T-helper 1 cell treated with Interleukin-12 subunit alpha and Interleukin-12 subunit beta and Interleukin-4 antibody, amounts not matched to agents 30 μg/mL and 1 μg/mL, for 36 hours (primary cell): ENCODE results near the gene PAK4.

Source experiments
- H3K27ac Mint-ChIP-seq: one replicate; pipeline ENCODE4 v1.8.0; 2021; ENCODE audit warnings: mild to moderate bottlenecking, mixed read lengths
- H3K27me3 Mint-ChIP-seq: one replicate; pipeline ENCODE4 v1.8.0; 2021; ENCODE audit warnings: low read depth, mixed read lengths
- H3K36me3 Mint-ChIP-seq: one replicate; pipeline ENCODE4 v1.8.0; 2021; ENCODE audit warnings: low read depth, mixed read lengths
- H3K4me1 Mint-ChIP-seq: one replicate; pipeline ENCODE4 v1.8.0; 2021; ENCODE audit warnings: low read depth, mixed read lengths
- H3K4me3 Mint-ChIP-seq: one replicate; pipeline ENCODE4 v1.8.0; 2021; ENCODE audit warnings: mild to moderate bottlenecking, moderate library complexity, mixed read lengths
- H3K9me3 Mint-ChIP-seq: one replicate; pipeline ENCODE4 v1.8.0; 2021; ENCODE audit warnings: mixed read lengths

The PAK4 gene

GRCh38 chr19:39178296-39179006 is 52.9 kb downstream of the PAK4 start:
- Mint-ChIP-seq H3K4me1 (no peaks in the 10 kb centered on the region), H3K36me3 (no peaks in the 10 kb centered on the region), H3K4me3 (no peak overlapping the region), H3K9me3 (no peaks in the 10 kb centered on the region), H3K27me3 (no peaks in the 10 kb centered on the region), H3K27ac (no peak overlapping the region)

GRCh38 chr19:39179754-39180153 is 54.2 kb downstream of the PAK4 start:
- Mint-ChIP-seq H3K4me3 (no peak overlapping the region), H3K9me3 (no peaks in the 10 kb centered on the region), H3K27me3 (no peaks in the 10 kb centered on the region), H3K27ac (no peak overlapping the region), H3K4me1 (no peaks in the 10 kb centered on the region), H3K36me3 (no peaks in the 10 kb centered on the region)

GRCh38 chr19:39180749-39181148 is 55.2 kb downstream of the PAK4 start:
- no peaks in the 10 kb centered on the region for H3K9me3 Mint-ChIP-seq
- no peak overlapping the region for H3K27ac Mint-ChIP-seq
- no peaks in the 10 kb centered on the region for H3K36me3 Mint-ChIP-seq
- H3K4me1 Mint-ChIP-seq = no peaks in the 10 kb centered on the region
- H3K4me3 Mint-ChIP-seq = no peak overlapping the region
- H3K27me3 Mint-ChIP-seq = no peaks in the 10 kb centered on the region

GRCh38 chr19:39181500-39182173 is 56.1 kb downstream of the PAK4 start:
- no peak overlapping the region for H3K4me3 Mint-ChIP-seq
- H3K9me3 Mint-ChIP-seq = no peaks in the 10 kb centered on the region
- no peaks in the 10 kb centered on the region for H3K36me3 Mint-ChIP-seq
- no peak overlapping the region for H3K27ac Mint-ChIP-seq
- no peaks in the 10 kb centered on the region for H3K4me1 Mint-ChIP-seq
- no peaks in the 10 kb centered on the region for H3K27me3 Mint-ChIP-seq

GRCh38 chr19:39182174-39182505 is 56.6 kb downstream of the PAK4 start:
- no peak overlapping the region for H3K27ac Mint-ChIP-seq
- no peak overlapping the region for H3K4me3 Mint-ChIP-seq
- H3K27me3 Mint-ChIP-seq = no peaks in the 10 kb centered on the region
- H3K4me1 Mint-ChIP-seq = no peaks in the 10 kb centered on the region
- no peaks in the 10 kb centered on the region for H3K9me3 Mint-ChIP-seq
- H3K36me3 Mint-ChIP-seq = no peaks in the 10 kb centered on the region

GRCh38 chr19:39183104-39183503 is 57.5 kb downstream of the PAK4 start:
- no peak overlapping the region for H3K4me3 Mint-ChIP-seq
- no peaks in the 10 kb centered on the region for H3K9me3 Mint-ChIP-seq
- no peaks in the 10 kb centered on the region for H3K4me1 Mint-ChIP-seq
- H3K36me3 Mint-ChIP-seq = no peaks in the 10 kb centered on the region
- H3K27ac Mint-ChIP-seq = no peak overlapping the region
- H3K27me3 Mint-ChIP-seq = no peaks in the 10 kb centered on the region

GRCh38 chr19:39186391-39186790 is 60.8 kb downstream of the PAK4 start:
- Mint-ChIP-seq H3K27ac (no peak overlapping the region), H3K36me3 (no peaks in the 10 kb centered on the region), H3K27me3 (no peaks in the 10 kb centered on the region)

GRCh38 chr19:39187552-39187943 is 62.0 kb downstream of the PAK4 start:
- Mint-ChIP-seq H3K4me1 (no peaks in the 10 kb centered on the region), H3K27ac (no peak overlapping the region), H3K27me3 (no peaks in the 10 kb centered on the region), H3K36me3 (no peaks in the 10 kb centered on the region), H3K9me3 (no peaks in the 10 kb centered on the region), H3K4me3 (no peak overlapping the region)

More at GRCh38 chr19:39186391-39186790, 60.8 kb downstream of the PAK4 start:
- no peaks in the 10 kb centered on the region for H3K9me3 Mint-ChIP-seq
- H3K4me3 Mint-ChIP-seq = no peak overlapping the region
- no peaks in the 10 kb centered on the region for H3K4me1 Mint-ChIP-seq

- Mint-ChIP-seq H3K36me3 (no peaks in the 10 kb centered on the region), H3K27me3 (peaks cover 5% of the 10 kb centered on the region)
Observed at GRCh38 chr19:39188960-39189359, 63.4 kb downstream of the PAK4 start.

GRCh38 chr19:39190768-39191167 is 65.2 kb downstream of the PAK4 start:
- no peaks in the 10 kb centered on the region for H3K4me1 Mint-ChIP-seq
- no peaks in the 10 kb centered on the region for H3K9me3 Mint-ChIP-seq
- no peak overlapping the region for H3K4me3 Mint-ChIP-seq
- H3K27me3 Mint-ChIP-seq = peaks cover 18% of the 10 kb centered on the region
- H3K36me3 Mint-ChIP-seq = no peaks in the 10 kb centered on the region
- no peak overlapping the region for H3K27ac Mint-ChIP-seq

More at GRCh38 chr19:39188960-39189359, 63.4 kb downstream of the PAK4 start:
- Mint-ChIP-seq H3K4me3 (no peak overlapping the region), H3K27ac (no peak overlapping the region), H3K9me3 (no peaks in the 10 kb centered on the region), H3K4me1 (no peaks in the 10 kb centered on the region)

GRCh38 chr19:39192846-39193245 is 67.3 kb downstream of the PAK4 start:
- Mint-ChIP-seq H3K4me1 (peaks cover 5% of the 10 kb centered on the region), H3K27ac (no peak overlapping the region), H3K9me3 (no peaks in the 10 kb centered on the region), H3K36me3 (peaks cover 1% of the 10 kb centered on the region), H3K27me3 (peaks cover 36% of the 10 kb centered on the region), H3K4me3 (no peak overlapping the region)

- Mint-ChIP-seq H3K4me1 (peaks cover 5% of the 10 kb centered on the region), H3K27ac (no peak overlapping the region), H3K9me3 (no peaks in the 10 kb centered on the region), H3K4me3 (no peak overlapping the region), H3K36me3 (peaks cover 1% of the 10 kb centered on the region), H3K27me3 (peaks cover 46% of the 10 kb centered on the region)
Observed at GRCh38 chr19:39193803-39194202, 68.2 kb downstream of the PAK4 start.

GRCh38 chr19:39194832-39195542 is 69.4 kb downstream of the PAK4 start:
- H3K36me3 Mint-ChIP-seq = peaks cover 1% of the 10 kb centered on the region
- H3K9me3 Mint-ChIP-seq = no peaks in the 10 kb centered on the region
- peaks cover 52% of the 10 kb centered on the region for H3K27me3 Mint-ChIP-seq
- H3K27ac Mint-ChIP-seq = no peak overlapping the region
- no peak overlapping the region for H3K4me3 Mint-ChIP-seq
- H3K4me1 Mint-ChIP-seq = peaks cover 5% of the 10 kb centered on the region

GRCh38 chr19:39195755-39196154 is 70.2 kb downstream of the PAK4 start:
- Mint-ChIP-seq H3K27ac (no peak overlapping the region), H3K9me3 (no peaks in the 10 kb centered on the region), H3K4me1 (peaks cover 5% of the 10 kb centered on the region), H3K4me3 (no peak overlapping the region), H3K36me3 (peaks cover 1% of the 10 kb centered on the region), H3K27me3 (peaks cover 56% of the 10 kb centered on the region)

GRCh38 chr19:39196320-39196719 is 70.7 kb downstream of the PAK4 start:
- Mint-ChIP-seq H3K4me1 (peaks cover 5% of the 10 kb centered on the region), H3K36me3 (peaks cover 1% of the 10 kb centered on the region), H3K27ac (no peak overlapping the region), H3K4me3 (no peak overlapping the region), H3K27me3 (peaks cover 62% of the 10 kb centered on the region), H3K9me3 (no peaks in the 10 kb centered on the region)
